GM23248 (cell line): ENCODE measurements around the gene RGN.

Source experiments
- EZH2 ChIP-seq: fragments of 200-600 bp; sonication (generic); IDR thresholded peaks from 2 replicates; pipeline ENCODE4 v1.6.1; 2018; ENCODE audit warnings: antibody characterized with exemption, mild to moderate bottlenecking; ENCODE audit not compliant: insufficient read depth, poor library complexity, severe bottlenecking
- EZH2phosphoT487 ChIP-seq: fragments of 200-600 bp; sonication (generic); IDR thresholded peaks from 2 replicates; pipeline ENCODE4 v1.6.1; 2018; ENCODE audit warnings: antibody characterized with exemption, moderate library complexity, mild to moderate bottlenecking, low read depth; ENCODE audit not compliant: insufficient read depth

- TF ChIP-seq EZH2phosphoT487 (no peak), EZH2 (no peak)
Measured at GRCh38 chrX:47059142-47059874, 18.9 kb upstream of the RGN start.
